Fibroblast of skin of right biceps (primary cell): ENCODE data around the gene C1QTNF7.

Experiments
- DNase-seq: peaks from one replicate; pipeline ENCODE4 v3.0.0-alpha.2; 2013

C1QTNF7 gene

GRCh38 chr4:15414551-15415091 lies 13.2 kb upstream of the C1QTNF7 start:
- peak; percentile 73 for DNase-seq

- no peak for DNase-seq
Observed at GRCh38 chr4:15416357-15417232, 11.2 kb upstream of the C1QTNF7 start.

- DNase-seq: no peak
Observed at GRCh38 chr4:15417233-15417660, 10.6 kb upstream of the C1QTNF7 start.

GRCh38 chr4:15418956-15419355 lies 8.9 kb upstream of the C1QTNF7 start:
- DNase-seq: no peak

GRCh38 chr4:15420642-15421041 lies 7.2 kb upstream of the C1QTNF7 start:
- peak; percentile 66 for DNase-seq

- no peak for DNase-seq
Observed at GRCh38 chr4:15423285-15423711, 4.5 kb upstream of the C1QTNF7 start.

GRCh38 chr4:15425520-15425919 lies 2.3 kb upstream of the C1QTNF7 start:
- DNase-seq: no peak

- no peak for DNase-seq
Observed at GRCh38 chr4:15427161-15427560, 672 bp upstream of the C1QTNF7 start.

- DNase-seq: no peak
Observed at GRCh38 chr4:15428611-15429010, 778 bp downstream of the C1QTNF7 start.

- DNase-seq: no peak
Observed at GRCh38 chr4:15434091-15434490, 6.3 kb downstream of the C1QTNF7 start.

GRCh38 chr4:15434676-15435075 lies 6.8 kb downstream of the C1QTNF7 start:
- no peak for DNase-seq

GRCh38 chr4:15436513-15436912 lies 8.7 kb downstream of the C1QTNF7 start:
- DNase-seq: peak; percentile 47

- DNase-seq: peak; percentile 57
Observed at GRCh38 chr4:15438939-15439524, 11.2 kb downstream of the C1QTNF7 start.

GRCh38 chr4:15443371-15444160 lies 15.7 kb downstream of the C1QTNF7 start:
- no peak for DNase-seq

- DNase-seq: no peak
Observed at GRCh38 chr4:15444276-15444675, 16.4 kb downstream of the C1QTNF7 start.

GRCh38 chr4:15444879-15445547 lies 17.2 kb downstream of the C1QTNF7 start:
- DNase-seq: no peak

- peak; percentile 71 for DNase-seq
Observed at GRCh38 chr4:15451181-15451865, 23.5 kb downstream of the C1QTNF7 start.

GRCh38 chr4:15451866-15452765 lies 24.3 kb downstream of the C1QTNF7 start:
- peak; percentile 98 for DNase-seq

GRCh38 chr4:15455290-15455689 lies 27.5 kb downstream of the C1QTNF7 start:
- DNase-seq: peak; percentile 67

- DNase-seq: peak; percentile 65
Observed at GRCh38 chr4:15457406-15458201, 29.8 kb downstream of the C1QTNF7 start.
